Measurements from ENCODE around the gene MANSC1.
A peak's percentile ranks its signal among the peaks of the same experiment; 100 is the strongest.
"Not testable (repeated sequence)": the region's sequence is repeated elsewhere in the genome, so short reads cannot be mapped to it uniquely, and the experiment has no call there.

The MANSC1 gene

GRCh38 chr12:12365446-12365802 is 15.4 kb upstream of the MANSC1 start:
- no peak for DNase-seq

- no peak for DNase-seq
These were observed 14.9 kb upstream of the MANSC1 start for GRCh38 chr12:12364787-12365445.

GRCh38 chr12:12358528-12358927 is 8.5 kb upstream of the MANSC1 start:
- no peak for DNase-seq

GRCh38 chr12:12357719-12358461 is 7.8 kb upstream of the MANSC1 start:
- DNase-seq, result no peak

GRCh38 chr12:12356896-12357718 is 7.1 kb upstream of the MANSC1 start, which contains the start of gene BORCS5:
BORCS5 (plus strand) TSS chr12:12357078; CDS start chr12:12357452, 374 bp downstream.
- DNase-seq, result peak; percentile 96

- DNase-seq, result no peak
These were observed 6.4 kb upstream of the MANSC1 start for GRCh38 chr12:12356467-12356895.

GRCh38 chr12:12353807-12354206 is 3.8 kb upstream of the MANSC1 start:
- DNase-seq, result no peak

GRCh38 chr12:12353276-12353675 is 3.2 kb upstream of the MANSC1 start:
- DNase-seq, result no peak

- not testable (repeated sequence) for DNase-seq
These were observed 1.6 kb upstream of the MANSC1 start for GRCh38 chr12:12351468-12352185.

GRCh38 chr12:12350868-12351463 is 924 bp upstream of the MANSC1 start:
- no peak for DNase-seq

- DNase-seq, result no peak
These were observed 11.4 kb downstream of the MANSC1 start for GRCh38 chr12:12338527-12339168.

- DNase-seq, result no peak
These were observed 13.5 kb downstream of the MANSC1 start for GRCh38 chr12:12336511-12336910.

- DNase-seq, result no peak
These were observed 14.0 kb downstream of the MANSC1 start for GRCh38 chr12:12336049-12336411.

- peak; percentile 23 for DNase-seq
These were observed 15.5 kb downstream of the MANSC1 start for GRCh38 chr12:12334367-12335040.

GRCh38 chr12:12333407-12334366 is 16.4 kb downstream of the MANSC1 start:
- DNase-seq, result no peak

GRCh38 chr12:12331896-12332295 is 18.1 kb downstream of the MANSC1 start:
- no peak for DNase-seq

GRCh38 chr12:12331244-12331771 is 18.7 kb downstream of the MANSC1 start:
- no peak for DNase-seq

GRCh38 chr12:12327802-12328201 is 22.2 kb downstream of the MANSC1 start:
- peak; percentile 28 for DNase-seq

GRCh38 chr12:12326262-12326661 is 23.8 kb downstream of the MANSC1 start:
- no peak for DNase-seq

- DNase-seq, result no peak
These were observed 26.5 kb downstream of the MANSC1 start for GRCh38 chr12:12323591-12323990.
